Mucosa of stomach (tissue), 1 donor: ENCODE results near the gene CNKSR1.
"Not testable (repeated sequence)": the region's sequence is repeated elsewhere in the genome, so short reads cannot be mapped to it uniquely, and the experiment has no call there.

ENCODE experiments used
- H3K27me3 ChIP-seq: one replicate; pipeline ENCODE4 v1.7.0; 2013; ENCODE audit warnings: mild to moderate bottlenecking, low read length; ENCODE audit not compliant: control insufficient read depth, insufficient read depth
- H3K36me3 ChIP-seq: one replicate; pipeline ENCODE4 v1.7.0; 2013; ENCODE audit warnings: low read length; ENCODE audit not compliant: control insufficient read depth, insufficient read depth
- H3K4me1 ChIP-seq: one replicate; pipeline ENCODE4 v1.7.0; 2013; ENCODE audit warnings: mild to moderate bottlenecking, low read length; ENCODE audit not compliant: control insufficient read depth, insufficient read depth
- H3K4me3 ChIP-seq: one replicate; pipeline ENCODE4 v1.7.0; 2013; ENCODE audit warnings: low read length
- H3K9ac ChIP-seq: one replicate; pipeline ENCODE4 v1.7.0; 2013; ENCODE audit warnings: mild to moderate bottlenecking, low read length, moderate library complexity
- H3K9me3 ChIP-seq: one replicate; pipeline ENCODE4 v1.7.0; 2013; ENCODE audit warnings: mild to moderate bottlenecking, low read length, moderate library complexity; ENCODE audit not compliant: control insufficient read depth
- donor health status: Pancreatic carcinoma.

CNKSR1 gene

DNA sequence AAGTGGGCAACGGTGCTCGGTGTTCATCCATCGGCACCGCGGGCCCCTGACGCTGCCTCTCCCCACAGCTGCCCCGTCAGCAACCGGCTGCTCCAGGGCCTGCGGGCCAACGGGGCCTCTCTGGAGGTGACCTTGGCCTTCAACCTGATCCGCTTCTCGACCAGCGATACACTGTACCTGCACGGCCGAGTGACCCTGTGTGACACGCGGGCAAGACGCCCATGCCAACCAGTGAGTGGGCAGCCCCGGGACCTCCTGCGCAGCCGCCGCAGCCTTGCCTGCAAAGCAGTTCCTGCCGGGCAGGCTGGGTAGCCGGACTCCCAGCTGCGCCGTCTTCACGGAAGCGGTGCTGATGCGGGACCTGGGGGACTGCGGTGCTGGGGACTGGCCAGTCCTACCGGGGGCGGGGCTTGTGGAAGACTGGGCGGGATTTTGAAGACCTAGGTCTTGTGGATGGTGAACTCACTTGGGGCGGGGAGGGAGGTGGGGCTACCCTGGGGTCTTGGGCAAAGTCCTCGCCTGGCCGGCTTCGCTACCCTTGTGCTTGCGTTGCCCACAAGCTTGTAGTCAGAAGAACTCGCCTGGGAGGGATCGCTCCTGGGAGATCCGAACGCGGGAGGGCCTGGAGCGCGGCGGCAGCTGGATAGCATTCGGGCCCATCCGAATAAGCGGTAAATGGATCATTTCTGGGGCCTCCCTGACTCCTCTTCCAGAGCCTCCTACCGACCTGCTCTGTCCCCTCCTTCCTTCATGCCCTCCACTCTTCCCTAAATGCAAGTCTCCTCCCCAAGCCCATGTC is 47.9 kb downstream of the CNKSR1 start:
- Histone ChIP-seq H3K27me3 (peaks cover 22% of the 10 kb centered on the region), H3K4me3 (peak overlapping the region; percentile 36), H3K36me3 (no peaks in the 10 kb centered on the region), H3K9me3 (no peaks in the 10 kb centered on the region), H3K4me1 (peaks cover 9% of the 10 kb centered on the region), H3K9ac (peak overlapping the region; percentile 23)

DNA sequence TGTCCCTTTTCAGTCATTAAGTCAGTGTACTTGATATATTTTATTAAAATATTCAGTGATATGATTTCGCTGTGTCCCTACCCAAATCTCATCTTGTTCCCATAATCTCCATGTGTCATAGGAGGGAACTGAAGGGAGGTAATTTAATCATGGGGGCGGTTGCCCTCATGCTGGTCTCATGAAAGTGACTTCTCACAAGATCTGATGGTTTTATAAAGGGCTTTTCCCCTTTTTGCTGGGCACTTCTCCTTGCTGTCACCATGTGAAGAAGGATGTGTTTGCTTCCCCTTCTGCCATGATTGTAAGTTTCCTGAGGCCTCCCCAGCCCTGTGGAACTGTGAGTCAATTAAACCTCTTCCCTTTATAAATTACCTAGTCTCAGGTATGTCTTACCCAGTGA is 53.4 kb downstream of the CNKSR1 start:
- H3K36me3 ChIP-seq, H3K9ac ChIP-seq, H3K4me3 ChIP-seq, H3K9me3 ChIP-seq: not testable (repeated sequence)
- Histone ChIP-seq H3K27me3 (peaks cover 13% of the 10 kb centered on the region), H3K4me1 (peaks cover 10% of the 10 kb centered on the region)

GRCh38 chr1:26233903-26234643 is 56.8 kb downstream of the CNKSR1 start, which contains the start of gene CEP85:
TSS of gene CEP85 (plus strand) at chr1:26234200. CDS start at chr1:26239784, 5,584 bp downstream.
- no peaks in the 10 kb centered on the region for H3K27me3 ChIP-seq
- peak within 1 kb of the TSS; percentile 87 for H3K9ac ChIP-seq
- no peaks in the 10 kb centered on the region for H3K9me3 ChIP-seq
- H3K4me3 ChIP-seq = peak within 1 kb of the TSS; percentile 81
- H3K36me3 ChIP-seq = no peaks in the 10 kb centered on the region
- peaks cover 4% of the 10 kb centered on the region for H3K4me1 ChIP-seq

GRCh38 chr1:26234644-26235370 is 57.5 kb downstream of the CNKSR1 start:
- Histone ChIP-seq H3K9me3 (no peaks in the 10 kb centered on the region), H3K4me1 (peaks cover 4% of the 10 kb centered on the region)

DNA sequence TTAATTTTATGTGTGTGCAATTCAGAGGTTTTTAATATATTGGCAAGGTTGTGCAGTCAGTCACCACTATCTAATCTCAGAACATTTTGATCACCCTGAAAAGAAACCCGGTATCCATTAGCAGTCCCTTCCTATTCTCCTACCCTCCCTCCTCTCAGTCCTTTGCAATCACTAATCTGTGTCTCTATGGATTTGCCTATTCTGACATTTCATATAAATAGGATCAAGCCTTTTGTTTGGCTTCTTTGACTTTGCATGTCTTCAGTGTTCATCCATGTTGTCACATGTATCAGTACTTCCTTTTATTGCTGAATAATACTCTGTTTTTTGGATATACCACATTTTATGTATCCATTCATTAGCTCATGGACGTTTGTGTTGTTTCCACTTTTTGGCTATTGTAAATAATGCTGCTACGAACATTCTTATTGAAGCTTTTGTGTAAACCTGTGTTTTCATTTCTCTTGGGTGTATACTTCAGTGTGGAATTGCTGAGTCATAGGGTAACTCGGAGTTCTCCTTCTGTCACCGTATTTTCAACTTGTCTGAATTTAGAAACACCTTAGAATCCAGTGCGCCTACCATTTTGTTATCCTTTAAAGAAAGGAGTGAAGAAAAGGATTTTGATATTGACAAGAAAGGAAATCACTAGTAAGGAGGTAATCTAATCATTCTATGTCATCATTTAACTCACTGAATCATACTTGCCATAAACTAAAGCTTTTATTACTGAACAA is 60.1 kb downstream of the CNKSR1 start:
- Histone ChIP-seq H3K36me3 (no peaks in the 10 kb centered on the region), H3K4me3 (no peak overlapping the region), H3K9me3 (no peaks in the 10 kb centered on the region), H3K27me3 (no peaks in the 10 kb centered on the region), H3K4me1 (peaks cover 4% of the 10 kb centered on the region), H3K9ac (no peak overlapping the region)

More at GRCh38 chr1:26234644-26235370, 57.5 kb downstream of the CNKSR1 start:
- H3K36me3 ChIP-seq = no peaks in the 10 kb centered on the region
- H3K27me3 ChIP-seq = no peaks in the 10 kb centered on the region
- peak overlapping the region; percentile 81 for H3K4me3 ChIP-seq
- peak overlapping the region; percentile 87 for H3K9ac ChIP-seq
